PC-9 (cell line): ENCODE data around the gene CABLES2.

ENCODE experiments used
- EZH2 ChIP-seq: fragments of 200-600 bp; sonication (generic); IDR thresholded peaks from 2 replicates; pipeline ENCODE4 v1.8.0; 2017; ENCODE audit warnings: antibody characterized with exemption, low read depth
- TF ChIP-seq, protein P1 (sequence below): fragments of 200-600 bp; sonication (generic); conservative IDR thresholded peaks from 2 replicates; pipeline ENCODE4 v1.6.1; 2017; ENCODE audit warnings: mixed run types, antibody characterized with exemption, mild to moderate bottlenecking, moderate library complexity

DNA sequence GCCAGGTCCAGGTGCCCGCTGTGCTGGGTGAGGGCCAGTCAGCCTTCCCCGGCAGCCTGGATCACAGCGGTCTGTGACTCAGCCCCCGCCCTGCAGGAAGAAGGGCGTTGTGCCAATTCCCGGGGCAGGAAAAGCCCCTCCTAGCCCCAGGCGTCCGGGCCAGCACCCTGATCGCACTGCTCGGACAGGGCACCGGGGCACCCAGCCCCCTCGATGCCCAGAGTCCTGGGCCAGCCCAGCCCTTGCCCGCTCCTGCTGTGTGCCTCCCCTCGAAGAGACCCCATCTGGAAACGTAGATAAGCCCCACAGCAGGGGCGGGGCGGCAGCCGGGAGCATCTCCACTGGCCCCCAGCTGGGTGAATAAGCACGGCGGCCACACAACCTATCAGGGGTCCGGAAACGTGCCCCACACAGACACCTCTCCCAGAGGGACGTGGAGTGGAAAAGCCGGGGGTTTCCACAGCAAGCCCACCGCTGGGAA, 49.9 kb downstream of the CABLES2 start:
- TF ChIP-seq EZH2, result no peak
- TF ChIP-seq, protein P1, sequence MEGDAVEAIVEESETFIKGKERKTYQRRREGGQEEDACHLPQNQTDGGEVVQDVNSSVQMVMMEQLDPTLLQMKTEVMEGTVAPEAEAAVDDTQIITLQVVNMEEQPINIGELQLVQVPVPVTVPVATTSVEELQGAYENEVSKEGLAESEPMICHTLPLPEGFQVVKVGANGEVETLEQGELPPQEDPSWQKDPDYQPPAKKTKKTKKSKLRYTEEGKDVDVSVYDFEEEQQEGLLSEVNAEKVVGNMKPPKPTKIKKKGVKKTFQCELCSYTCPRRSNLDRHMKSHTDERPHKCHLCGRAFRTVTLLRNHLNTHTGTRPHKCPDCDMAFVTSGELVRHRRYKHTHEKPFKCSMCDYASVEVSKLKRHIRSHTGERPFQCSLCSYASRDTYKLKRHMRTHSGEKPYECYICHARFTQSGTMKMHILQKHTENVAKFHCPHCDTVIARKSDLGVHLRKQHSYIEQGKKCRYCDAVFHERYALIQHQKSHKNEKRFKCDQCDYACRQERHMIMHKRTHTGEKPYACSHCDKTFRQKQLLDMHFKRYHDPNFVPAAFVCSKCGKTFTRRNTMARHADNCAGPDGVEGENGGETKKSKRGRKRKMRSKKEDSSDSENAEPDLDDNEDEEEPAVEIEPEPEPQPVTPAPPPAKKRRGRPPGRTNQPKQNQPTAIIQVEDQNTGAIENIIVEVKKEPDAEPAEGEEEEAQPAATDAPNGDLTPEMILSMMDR, result no peak
